ENCODE results near the gene SBK2.
"Not testable (repeated sequence)": the region's sequence is repeated elsewhere in the genome, so short reads cannot be mapped to it uniquely, and the experiment has no call there.

Gene SBK2

DNA sequence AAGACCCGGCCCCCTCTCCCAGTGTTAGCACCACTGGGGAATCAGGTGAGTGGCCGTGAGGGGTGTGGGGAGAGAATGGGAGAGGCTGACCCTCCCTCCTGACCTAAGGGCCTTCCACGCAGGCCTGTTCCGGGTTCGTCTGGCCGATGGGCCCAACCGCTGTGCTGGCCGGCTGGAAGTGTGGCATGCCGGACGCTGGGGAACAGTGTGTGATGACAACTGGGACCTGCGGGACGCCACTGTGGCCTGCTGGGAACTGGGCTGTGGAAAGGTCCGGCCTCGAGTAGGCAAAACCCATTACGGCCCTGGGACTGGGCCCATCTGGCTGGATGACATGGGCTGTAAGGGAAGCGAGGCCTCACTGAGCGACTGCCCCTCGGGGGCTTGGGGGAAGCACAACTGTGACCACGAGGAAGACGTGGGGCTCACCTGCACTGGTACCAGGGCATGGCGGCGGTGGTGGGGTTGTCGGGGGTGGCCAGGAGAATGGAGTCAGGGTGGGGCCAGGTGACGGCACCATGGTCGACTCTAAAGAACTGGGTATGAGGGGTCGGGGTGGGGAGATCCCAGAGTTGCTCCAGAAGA lies 36.5 kb downstream of the SBK2 start:
- no peak for DNase-seq (ENCODE audit: low spot score)

DNA sequence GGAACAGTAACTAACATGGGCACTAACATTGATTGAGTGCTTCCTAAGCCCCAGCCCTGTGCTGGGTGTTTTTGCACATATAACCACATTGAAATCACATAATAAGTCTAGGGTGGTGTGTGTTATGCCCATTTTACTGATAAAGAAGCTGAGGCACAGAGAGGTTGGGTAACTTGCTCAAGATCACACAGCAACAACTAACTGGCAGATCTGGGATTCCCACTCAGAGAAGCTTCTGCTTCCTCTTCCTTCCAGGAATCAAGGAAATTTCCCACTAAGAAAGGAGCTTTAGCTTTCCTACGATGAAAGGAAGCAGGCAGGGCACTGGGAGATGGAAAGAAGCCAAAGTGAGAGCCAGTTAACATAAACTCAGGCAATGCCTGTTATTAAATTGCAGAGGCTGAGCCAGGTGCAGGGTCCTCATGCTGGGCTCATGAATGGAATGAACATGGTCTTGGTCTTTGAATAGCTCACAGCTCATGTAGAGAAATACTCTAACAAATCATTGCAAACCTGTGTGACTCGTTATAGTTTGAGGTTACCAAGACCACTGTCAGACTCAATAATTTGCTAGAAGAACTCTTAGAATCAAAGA lies 38.6 kb downstream of the SBK2 start:
- DNase-seq (ENCODE audit: low spot score) = no peak

DNA sequence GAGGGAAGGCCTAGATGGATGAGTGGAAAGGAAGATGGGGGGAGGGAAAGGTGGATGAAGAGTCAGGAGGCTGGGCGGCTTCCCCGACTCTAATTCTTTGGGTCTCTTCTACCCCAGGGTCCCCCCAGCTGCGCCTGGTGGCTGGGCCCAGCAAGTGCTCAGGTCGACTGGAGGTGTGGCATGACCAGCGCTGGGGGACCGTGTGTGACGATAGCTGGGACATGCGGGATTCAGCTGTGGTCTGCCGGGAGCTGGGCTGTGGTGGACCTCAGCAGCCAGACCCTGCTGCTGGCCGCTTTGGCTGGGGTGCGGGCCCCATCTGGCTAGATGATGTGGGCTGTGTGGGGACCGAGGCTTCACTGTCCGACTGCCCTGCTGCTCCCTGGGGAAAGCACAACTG lies 39.2 kb downstream of the SBK2 start:
- DNase-seq (ENCODE audit: low spot score) = no peak

DNA sequence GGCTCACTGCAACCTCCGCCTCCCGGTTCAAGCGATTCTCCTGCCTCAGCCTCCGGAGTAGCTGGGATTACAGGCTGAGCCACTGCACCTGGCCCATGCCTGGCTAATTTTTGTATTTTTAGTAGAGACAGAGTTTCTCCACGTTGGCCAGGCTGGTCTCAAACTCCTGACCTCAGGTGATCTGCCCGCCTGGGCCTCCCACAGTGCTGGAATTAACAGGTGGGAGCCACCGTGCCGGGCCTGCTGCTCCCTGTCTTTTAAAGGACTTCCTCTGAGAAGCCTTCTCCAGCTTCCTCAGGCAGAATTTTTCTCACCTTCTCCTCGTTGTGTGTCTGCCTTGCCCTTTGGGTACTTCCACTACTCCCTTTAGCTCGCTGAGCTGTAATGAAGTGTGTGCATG lies 40.1 kb downstream of the SBK2 start:
- not testable (repeated sequence) for DNase-seq (ENCODE audit: low spot score)

DNA sequence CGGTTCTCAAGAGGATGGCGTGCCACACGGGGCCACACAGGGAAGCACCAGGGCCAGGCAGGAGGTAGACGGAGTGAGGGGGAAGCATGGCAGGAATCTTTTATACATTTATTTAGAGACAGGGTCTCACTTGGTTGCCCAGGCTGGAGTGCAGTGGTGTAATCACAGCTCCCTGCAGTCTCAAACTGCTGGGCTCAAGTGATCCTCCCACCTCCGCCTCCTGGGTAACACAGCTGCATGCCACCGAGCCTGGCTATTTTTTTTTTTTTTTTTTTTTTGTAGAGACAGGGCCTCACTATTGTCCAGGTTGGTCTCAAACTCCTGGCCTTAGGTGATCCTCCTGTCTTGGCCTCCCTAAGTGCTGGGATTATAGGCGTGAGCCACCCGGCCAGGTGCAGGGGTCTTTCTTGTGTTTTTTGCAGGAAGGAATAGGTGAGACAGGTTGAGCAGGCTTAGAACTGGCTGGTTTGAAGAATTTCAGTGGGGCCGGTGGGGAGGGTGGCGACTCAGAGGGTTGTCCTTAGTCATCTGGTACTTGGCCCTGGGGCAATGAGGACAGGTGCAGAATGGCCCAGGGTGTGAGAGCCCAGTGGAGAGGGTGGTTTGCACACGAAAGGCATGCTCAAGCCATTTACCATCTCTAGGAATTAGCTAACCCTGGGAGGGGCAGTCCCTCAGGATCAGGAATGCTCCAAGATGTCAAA lies 41.1 kb downstream of the SBK2 start:
- DNase-seq (ENCODE audit: low spot score) = no peak

DNA sequence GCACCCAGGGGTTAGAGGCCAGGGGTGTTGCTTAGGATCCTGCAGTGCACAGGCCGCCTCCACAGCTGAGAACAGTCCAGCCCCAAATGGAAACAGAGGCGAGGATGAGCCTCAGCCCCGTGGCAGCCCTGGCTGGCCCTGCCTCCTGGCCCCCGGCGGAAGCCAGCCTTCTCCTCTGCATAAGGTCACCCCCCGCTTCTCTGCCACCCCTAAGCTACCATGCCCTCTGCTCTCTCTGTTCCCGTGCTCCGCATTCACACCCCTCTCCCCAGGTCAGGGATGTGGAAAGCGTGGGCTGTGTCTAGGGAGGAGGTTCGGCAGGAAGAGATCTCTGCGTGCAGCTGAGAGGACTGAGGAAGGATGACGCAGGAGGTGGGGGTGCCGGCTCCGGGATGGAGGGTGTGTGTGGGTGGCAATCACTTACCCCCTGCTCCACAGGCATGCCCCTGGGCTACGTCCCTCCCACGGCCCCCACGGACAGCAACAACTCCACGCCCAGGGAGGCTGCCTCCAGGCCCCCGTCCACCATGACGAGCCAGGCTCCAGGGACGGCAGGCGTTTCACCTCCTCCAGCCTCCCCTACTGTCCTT lies 42.7 kb downstream of the SBK2 start:
- DNase-seq (ENCODE audit: low spot score) = no peak

DNA sequence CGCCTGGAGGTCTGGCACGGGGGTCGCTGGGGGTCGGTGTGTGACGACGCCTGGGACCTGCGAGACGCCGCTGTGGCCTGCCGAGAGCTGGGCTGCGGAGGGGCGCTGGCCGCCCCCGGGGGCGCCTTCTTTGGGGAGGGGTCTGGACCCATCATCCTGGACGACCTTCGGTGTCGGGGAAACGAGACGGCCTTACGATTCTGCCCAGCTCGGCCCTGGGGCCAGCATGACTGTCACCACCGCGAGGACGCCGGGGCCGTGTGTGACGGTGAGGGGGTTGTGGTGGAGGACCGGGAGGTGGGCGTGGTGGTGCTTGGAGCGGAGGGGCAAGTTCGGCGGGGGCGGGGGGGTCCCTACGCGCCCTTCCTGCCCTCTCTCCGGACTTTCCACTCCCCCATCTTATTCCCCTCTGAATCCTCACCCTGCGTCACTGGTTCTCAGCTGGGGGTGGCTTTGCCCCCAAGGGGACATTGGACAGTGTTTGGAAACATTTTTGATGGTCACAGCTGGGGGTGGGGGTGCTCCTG lies 43.2 kb downstream of the SBK2 start:
- no peak for DNase-seq (ENCODE audit: low spot score)

DNA sequence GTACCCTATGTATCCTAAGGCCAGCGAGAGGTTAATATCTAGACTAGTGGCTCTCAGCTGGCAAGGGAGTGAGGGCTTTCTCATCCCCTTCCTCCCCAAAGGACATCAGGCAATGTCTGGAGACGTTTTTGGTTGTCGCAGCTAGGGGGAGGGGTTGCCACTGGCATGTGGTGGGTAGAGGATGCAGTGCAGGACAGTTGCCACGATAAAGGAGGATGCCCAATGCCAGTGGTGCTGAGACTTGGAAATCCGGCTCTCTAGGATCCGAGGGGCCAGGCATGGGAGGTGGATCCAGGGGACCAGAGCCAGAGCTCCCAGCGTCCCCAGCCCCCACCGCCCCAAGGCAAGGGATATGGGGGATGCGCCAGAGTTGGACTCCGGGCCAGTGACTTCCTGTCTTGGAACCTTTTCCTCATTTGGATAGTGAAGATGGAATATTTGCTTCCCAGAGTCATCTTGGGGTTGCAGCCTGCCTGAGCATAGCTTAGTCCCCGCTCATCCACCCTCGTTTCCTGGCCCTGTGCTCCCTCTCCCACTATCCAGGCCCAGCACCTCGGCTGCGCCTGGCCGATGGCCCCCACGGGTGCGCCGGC lies 43.8 kb downstream of the SBK2 start:
- no peak for DNase-seq (ENCODE audit: low spot score)

DNA sequence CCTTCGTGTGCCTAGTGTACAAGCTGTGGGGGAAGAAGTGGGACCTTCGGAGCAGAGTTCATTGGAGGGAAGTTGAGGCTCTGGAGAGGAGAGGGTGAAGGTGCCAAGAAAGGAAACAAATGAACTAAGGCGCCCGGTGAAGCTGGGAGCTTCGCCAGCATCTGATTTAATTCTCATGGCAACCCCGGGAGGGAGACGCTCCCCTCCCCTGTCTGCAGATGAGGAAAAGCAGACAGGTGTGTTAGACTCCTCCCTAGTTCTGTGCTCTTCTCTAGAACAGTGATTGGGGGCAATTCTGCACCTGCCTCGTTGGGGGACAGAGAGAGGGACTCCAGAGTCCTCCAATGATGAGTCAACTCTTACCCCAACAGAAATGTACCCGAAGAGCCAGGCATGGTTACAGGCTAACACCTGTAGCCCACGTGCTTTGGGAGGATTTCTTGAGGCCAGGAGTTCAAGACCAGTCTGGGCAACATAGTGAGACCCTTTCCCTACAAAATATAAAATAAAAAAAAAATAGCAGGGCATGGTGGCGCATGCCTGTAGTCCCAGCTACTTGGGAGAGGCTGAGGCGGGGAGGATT lies 44.5 kb downstream of the SBK2 start:
- no peak for DNase-seq (ENCODE audit: low spot score)

DNA sequence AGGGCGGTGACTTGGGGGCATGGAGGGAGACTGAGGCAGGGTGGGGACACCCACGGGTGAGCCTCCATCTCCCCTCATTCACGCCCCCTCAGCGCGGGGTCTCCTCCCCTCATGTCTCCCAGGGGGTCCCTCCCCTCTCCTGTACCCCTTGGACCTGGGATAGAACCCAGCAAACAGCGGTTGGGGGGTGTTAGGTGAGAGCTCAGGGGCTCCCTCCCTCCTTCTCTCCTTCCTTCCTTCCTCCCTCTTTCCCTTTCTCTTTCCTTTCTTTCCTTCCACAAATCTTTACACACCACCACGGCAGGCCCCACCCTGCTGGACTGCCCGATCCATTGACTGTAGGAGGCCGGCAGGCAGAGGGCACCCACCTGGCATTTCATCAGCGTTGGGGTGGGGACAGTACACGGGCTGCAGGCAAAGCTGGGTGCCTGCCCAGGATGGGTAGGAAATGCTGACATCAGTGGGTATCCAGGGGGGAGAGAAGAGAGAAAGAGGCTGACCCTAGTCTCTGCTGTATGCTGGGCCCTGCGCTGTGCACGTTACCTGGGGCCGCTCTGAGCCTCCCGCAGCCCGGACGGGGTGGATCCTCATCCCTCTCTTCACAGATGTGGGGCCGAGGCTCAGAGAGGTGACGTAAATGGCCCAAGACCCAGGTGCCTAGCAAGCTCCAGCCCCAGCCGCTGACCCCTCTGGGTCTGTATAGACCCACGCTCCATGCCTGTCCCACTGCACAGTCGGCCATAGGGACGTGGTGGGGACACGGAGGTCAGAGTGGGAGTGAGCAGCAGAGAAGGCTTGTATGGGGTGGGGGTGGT lies 45.2 kb downstream of the SBK2 start:
- DNase-seq (ENCODE audit: low spot score) = no peak

DNA sequence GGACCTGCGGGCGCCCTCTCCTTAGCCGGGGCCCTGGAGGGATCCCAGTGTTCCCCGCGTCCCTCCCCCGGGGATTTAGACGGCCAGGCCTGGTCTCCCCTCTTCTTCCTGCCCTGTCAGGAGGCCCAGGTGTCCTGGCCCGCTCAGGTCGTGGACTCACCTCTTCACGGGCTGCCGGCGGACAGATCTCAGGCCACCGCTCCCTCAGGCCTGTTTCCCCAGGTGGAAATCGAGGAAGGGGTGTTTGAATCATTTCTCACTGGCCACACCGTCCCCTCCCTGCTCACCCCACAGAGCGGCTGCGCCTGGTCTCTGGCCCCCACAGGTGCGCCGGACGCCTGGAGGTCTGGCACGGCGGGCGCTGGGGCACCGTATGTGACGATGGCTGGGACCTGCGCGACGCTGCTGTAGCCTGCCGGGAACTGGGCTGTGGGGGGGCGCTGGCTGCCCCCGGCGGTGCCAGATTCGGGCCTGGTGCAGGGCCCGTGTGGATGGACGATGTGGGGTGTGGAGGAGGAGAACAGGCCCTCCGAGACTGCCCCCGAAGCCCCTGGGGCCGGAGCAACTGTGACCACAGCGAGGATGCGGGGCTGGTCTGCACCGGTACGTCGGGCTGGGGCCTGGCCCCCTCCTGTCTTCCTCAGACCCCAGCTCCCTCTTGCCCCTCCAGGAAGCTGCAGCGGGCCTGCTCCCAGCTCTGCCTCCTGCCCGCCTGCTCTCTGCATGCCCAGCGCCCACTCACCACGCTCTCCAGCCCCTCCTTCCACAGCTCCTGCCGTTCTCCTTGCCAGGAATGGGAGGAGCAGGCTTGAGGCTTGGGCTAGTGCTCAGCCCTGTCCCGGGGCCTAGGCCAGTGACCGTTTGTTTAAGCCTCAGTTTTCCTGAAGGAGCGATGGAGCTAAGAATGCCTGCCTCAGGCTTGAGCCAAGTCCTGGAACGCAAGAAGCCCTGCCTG lies 46.2 kb downstream of the SBK2 start:
- no peak for DNase-seq (ENCODE audit: low spot score)

DNA sequence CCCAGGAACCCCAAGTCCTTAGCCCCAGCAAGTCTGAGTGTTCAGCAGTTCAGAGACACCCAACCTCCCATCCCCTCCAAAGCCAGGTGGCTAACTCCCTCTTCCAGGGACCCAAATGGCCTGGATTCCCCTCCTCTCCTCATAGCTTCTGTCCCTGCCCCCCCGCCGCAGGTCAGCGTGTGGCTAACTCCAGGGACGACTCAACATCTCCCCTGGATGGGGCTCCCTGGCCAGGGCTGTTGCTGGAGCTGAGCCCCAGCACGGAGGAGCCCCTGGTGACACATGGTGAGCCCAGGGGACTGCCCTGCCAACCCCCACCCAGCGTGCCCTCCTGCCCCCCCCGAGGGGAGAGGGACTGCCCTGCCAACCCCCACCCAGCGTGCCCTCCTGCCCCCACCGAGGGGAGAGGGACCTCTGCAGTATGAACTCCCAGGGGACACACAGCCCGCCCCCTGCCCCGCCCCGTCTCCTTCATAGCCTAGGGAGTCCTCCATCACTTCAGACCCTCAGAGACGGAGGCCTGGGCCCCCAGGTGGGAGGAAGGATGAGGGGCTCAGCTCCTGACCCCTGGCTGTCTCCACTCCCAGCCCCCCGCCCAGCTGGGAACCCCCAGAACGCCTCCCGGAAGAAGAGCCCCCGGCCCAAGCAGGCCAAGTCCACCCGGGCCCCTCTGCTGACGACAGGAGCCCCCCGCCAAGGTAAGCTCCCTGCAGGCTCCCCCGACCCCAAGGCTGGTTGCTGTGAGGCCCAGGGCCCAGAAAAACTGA lies 47.0 kb downstream of the SBK2 start:
- no peak for DNase-seq (ENCODE audit: low spot score)

DNA sequence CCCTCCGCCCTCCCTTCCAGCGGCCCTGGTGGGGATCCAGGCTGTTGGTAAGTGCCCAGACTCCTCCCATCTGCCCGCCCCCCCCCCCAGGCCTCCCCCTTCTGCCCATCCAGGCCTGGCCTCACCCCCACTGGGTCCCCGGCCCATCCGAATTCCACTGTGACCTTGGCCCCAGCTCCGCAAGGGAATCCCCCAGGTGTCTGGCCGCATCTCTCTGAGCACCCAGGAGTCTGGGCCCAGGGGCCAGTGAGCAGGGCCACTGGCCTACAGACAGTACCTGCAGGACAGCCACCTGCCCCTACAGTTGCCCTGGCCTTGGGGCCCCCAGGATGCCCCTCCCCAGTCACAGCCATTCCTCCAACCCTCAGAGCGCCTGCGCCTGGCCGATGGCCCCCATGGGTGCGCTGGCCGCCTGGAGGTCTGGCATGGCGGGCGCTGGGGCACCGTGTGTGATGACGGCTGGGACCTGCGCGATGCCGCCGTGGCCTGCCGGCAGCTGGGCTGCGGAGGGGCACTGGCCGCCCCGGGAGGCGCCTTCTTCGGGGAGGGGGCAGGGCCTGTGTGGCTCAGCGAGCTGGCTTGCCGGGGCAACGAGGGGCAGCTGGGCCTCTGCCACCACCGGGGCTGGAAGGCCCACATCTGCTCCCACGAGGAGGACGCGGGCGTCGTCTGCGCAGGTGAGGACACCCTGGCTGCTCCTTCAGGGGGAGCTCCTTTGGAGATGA lies 47.8 kb downstream of the SBK2 start:
- no peak for DNase-seq (ENCODE audit: low spot score)

DNA sequence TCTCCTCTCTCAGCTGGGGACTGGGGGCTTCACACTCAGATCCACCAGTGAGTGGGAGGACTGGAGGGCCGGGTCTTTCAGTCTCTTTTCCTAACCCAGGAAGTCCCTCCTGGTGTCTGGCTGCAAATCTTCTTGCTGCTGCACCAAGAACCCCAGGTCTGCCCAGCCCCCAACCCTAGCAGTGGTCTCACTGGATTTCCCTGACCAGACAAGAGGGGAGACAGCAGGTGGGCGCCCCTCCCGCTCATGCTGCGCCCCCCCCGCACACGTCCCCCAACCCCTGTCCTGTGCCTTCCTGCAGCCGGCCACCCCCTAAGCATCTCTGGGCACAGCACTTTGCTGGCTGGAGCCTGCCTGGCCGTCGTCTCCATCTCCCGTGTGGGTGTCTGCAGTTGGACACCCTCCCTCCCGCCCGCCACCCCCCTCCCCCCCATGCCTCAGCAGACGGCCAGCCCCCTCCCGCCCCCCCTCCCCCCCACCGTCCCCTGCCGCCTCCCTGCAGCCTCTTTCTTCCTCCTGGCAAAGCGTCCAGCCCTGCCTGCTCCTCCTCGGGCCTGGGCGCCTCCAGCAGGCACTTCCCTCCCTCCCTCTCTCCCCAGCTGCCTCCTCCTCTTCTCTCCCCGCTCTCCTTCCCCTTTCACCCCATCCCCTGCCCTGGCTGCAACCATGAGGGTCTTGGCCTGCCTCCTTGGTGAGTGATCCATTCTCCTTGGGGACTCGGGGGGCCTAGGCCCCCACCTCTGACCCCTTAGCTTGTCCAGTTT lies 48.8 kb downstream of the SBK2 start, which contains the start of gene SSC5D:
TSS of gene SSC5D (plus strand) at position 513 of the 764 bp plus-strand sequence. CDS start at position 667, 154 bp downstream.
- DNase-seq (ENCODE audit: low spot score) = no peak

DNA sequence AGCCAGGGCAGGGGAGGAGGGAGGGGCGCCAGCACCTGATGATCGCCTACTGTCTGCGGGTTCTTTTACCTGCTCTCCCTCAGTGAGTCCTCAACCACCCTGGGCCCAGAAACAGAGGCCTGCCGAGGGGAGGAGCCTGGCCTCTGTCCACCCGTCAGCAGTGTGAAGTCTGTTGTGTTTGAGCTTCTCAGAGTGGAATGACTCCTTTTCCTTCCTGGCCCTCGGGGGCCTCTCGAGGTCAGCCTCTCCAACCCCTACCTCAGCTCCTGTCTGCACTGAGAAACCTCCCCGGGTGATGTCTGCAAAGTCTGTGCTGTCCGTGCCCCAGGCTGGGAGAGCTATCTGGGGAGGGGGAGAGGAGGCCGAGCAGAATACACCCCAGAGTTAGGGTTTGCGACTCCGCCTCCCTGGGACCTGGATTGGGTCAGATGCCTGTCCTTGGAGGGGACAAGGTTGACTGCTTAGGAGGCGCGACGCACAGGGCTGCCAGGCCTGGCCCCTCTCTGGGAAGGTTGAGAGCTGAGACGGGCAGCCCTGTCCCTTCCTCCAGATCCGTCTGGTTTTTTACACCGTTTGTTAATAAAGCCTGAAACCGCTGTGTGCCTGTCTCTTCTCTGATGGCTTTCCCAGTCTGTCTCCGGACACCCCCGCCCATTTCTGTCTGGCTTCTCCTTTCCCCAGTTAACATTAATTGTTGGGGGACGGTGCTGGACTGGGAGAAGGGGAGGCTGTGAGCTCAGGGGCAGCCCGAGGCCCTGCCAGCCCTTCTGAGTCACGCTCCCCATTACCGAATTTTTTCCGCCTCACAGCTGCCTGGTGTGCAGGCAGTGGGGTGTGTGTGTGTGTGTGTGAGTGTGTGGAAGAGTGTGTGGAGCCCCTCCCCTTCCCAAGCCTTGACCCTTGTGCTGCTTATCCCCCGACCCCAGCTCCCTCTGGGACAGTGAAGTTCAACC lies 49.7 kb downstream of the SBK2 start:
- DNase-seq (ENCODE audit: low spot score) = no peak

All from globus pallidus (tissue), 1 donor.